IPS-18a (cell line): ENCODE data around the gene LCLAT1.

Experiments used
- H3K27ac ChIP-seq: one replicate; pipeline ENCODE4 v1.5.1; 2013; ENCODE audit warnings: low read length
- H3K27me3 ChIP-seq: one replicate; pipeline ENCODE4 v1.6.1; 2013; ENCODE audit warnings: mild to moderate bottlenecking, low read length; ENCODE audit not compliant: control insufficient read depth, insufficient read depth
- H3K36me3 ChIP-seq: one replicate; pipeline ENCODE4 v1.6.1; 2013; ENCODE audit warnings: low read depth, low read length; ENCODE audit not compliant: control insufficient read depth
- H3K4me1 ChIP-seq: one replicate; pipeline ENCODE4 v1.6.1; 2013; ENCODE audit warnings: low read depth, low read length; ENCODE audit not compliant: control insufficient read depth
- H3K4me3 ChIP-seq: one replicate; pipeline ENCODE4 v1.5.1; 2013; ENCODE audit warnings: low read length
- H3K9ac ChIP-seq: one replicate; pipeline ENCODE4 v1.6.1; 2013; ENCODE audit warnings: mild to moderate bottlenecking, low read length, moderate library complexity
- H3K9me3 ChIP-seq: one replicate; pipeline ENCODE4 v1.6.1; 2013; ENCODE audit warnings: low read depth, low read length; ENCODE audit not compliant: control insufficient read depth

LCLAT1 gene

DNA sequence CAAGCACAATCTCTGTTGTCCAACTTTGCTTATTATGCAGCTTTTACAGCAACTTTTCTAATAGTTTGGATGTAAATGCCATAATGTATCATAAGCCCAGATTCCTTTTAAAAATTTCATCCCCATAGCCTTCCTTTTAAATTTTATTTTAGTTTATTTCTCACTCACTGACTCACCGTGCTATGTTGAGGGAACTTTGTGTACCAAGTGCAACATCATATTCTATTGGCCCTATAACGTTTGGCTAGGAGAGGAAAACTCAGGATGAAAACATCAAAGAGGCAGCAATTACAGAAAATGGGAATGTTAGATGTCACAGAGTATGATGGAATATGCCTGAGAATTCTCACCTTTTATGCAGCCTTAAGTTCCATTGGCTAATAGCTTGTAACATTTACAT, 135.5 kb downstream of the LCLAT1 start:
- Histone ChIP-seq H3K9me3 (no peaks in the 10 kb centered on the region), H3K4me1 (peaks cover 20% of the 10 kb centered on the region), H3K9ac (no peak overlapping the region), H3K4me3 (no peak overlapping the region), H3K36me3 (no peaks in the 10 kb centered on the region), H3K27me3 (no peaks in the 10 kb centered on the region), H3K27ac (no peak overlapping the region)

DNA sequence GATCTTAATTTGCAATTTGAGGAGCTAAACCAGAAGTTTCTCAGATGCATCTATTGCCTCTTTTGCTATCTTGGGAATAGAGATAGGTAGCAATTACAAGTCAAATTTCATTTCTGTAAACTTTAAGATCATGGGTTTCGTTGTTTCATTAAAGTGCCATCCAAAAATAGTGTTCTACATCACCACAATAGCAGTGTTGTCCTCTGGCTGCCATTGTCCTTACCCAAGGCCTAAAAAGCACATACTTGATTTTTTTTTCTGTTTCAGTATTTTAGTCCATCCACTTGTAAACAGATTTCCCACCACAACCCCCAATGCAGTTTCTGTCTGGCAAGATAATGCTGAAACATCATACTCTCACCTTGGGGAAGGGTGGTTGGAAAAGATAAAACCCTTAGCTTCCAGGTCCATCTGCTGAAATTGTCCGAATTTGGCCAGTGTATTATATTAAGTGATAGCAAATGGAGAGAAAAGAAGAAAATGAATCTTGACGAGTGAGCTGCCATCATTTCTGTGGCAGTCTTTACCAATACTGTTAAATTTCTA, 136.2 kb downstream of the LCLAT1 start:
- no peak overlapping the region for H3K27ac ChIP-seq
- H3K9me3 ChIP-seq = no peaks in the 10 kb centered on the region
- H3K4me3 ChIP-seq = no peak overlapping the region
- peaks cover 19% of the 10 kb centered on the region for H3K4me1 ChIP-seq
- no peak overlapping the region for H3K9ac ChIP-seq
- no peaks in the 10 kb centered on the region for H3K36me3 ChIP-seq
- H3K27me3 ChIP-seq = no peaks in the 10 kb centered on the region

DNA sequence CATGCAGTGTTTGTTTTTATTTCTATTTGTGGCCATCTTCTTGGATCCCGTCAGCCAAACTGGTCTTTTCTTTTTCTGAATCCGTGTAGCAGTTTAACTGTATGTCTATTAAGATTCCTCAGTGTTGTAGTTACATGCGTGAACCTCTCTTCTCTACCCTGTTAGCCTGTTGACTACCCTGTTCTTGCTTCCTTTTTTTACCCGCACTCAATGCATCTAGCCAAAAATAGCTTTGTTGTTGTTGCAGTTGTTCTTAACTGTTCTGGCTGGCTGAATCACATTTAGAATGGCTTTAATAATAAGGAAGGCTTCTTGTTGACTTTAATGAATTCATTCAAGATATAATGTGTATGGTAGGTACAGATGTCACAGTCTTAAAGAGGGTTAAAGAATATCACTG, 137.1 kb downstream of the LCLAT1 start:
- Histone ChIP-seq H3K27me3 (no peaks in the 10 kb centered on the region), H3K4me3 (no peak overlapping the region), H3K9ac (no peak overlapping the region), H3K9me3 (no peaks in the 10 kb centered on the region), H3K27ac (no peak overlapping the region), H3K4me1 (peaks cover 14% of the 10 kb centered on the region), H3K36me3 (no peaks in the 10 kb centered on the region)

DNA sequence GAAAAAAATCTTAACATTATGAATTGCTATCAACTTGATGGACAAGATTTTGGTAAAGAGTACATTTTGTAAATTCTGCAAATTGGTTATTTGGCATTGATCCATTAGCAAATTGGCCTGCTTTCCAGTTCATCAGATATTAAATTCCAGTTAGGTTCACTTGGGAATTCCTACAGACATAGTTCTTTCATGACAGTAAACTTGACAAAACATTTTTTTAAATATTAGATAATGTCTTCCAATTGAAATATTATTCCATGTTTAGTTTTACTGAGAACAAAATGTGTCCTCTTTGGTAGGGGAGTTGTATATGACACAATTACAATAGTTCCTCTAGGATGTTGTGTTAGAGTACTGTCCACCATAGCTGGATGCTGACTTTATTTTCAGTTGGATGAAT, 141.9 kb downstream of the LCLAT1 start:
- H3K9ac ChIP-seq = no peak overlapping the region
- no peaks in the 10 kb centered on the region for H3K27me3 ChIP-seq
- no peaks in the 10 kb centered on the region for H3K4me1 ChIP-seq
- H3K27ac ChIP-seq = no peak overlapping the region
- H3K36me3 ChIP-seq = no peaks in the 10 kb centered on the region
- H3K9me3 ChIP-seq = no peaks in the 10 kb centered on the region
- H3K4me3 ChIP-seq = no peak overlapping the region

DNA sequence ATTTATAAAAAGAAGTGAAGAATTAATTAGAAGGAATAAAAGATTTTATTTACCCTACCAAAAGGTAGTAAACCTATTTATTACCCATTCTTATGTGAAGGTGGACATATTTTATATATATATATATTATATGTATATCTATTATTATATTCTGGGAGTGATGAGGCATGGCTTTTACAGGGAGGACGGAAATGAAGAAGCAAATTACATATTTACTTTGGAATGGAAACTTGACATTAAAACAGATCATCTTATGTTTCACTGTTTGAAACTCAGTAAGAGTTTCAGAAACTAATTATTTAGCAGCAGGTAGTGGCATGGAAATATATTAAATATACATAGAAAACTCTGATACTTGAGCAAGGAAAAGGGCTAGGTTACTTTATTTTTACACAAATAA, 143.4 kb downstream of the LCLAT1 start:
- Histone ChIP-seq H3K9ac (no peak overlapping the region), H3K4me3 (no peak overlapping the region), H3K4me1 (no peaks in the 10 kb centered on the region), H3K36me3 (no peaks in the 10 kb centered on the region), H3K27ac (no peak overlapping the region), H3K27me3 (no peaks in the 10 kb centered on the region), H3K9me3 (no peaks in the 10 kb centered on the region)

DNA sequence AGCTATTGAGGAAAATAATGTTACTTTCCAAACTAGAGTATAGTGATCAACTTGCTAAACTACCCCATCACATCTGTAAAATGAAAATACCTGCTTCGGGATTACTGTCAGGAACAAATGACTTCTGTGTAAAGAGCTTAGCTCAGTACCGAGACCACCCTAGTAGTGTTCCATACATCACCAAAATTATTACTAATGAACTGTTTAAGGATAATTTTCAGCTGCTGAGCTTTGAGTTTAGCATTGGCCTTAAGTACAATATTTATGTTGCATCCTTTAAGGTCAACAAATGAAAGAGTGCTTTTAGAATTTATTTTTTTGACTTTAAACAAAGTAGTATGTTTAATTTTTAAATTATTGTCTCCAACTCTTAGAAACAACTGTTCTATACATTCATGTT, 144.1 kb downstream of the LCLAT1 start:
- Histone ChIP-seq H3K27ac (no peak overlapping the region), H3K27me3 (no peaks in the 10 kb centered on the region), H3K9ac (no peak overlapping the region), H3K36me3 (no peaks in the 10 kb centered on the region), H3K9me3 (no peaks in the 10 kb centered on the region), H3K4me3 (no peak overlapping the region), H3K4me1 (no peaks in the 10 kb centered on the region)

DNA sequence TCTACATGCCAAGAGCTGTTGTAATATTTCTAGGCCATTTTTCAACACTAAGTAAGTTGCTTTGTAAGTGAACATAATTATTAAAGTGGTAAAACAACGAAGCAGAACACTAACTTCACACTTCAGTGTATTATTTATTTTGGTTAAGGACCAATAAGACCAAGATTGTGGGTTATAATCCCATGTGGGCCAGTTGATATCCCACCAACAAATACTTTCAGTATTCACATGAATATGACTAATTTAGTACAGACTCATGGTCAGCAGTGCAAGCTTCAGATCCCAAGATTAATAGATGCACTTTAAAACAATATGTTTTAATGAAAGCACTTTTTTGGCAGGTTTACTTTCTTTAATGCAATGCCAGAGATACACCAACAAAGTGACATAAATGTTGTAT, 154.3 kb downstream of the LCLAT1 start:
- no peaks in the 10 kb centered on the region for H3K9me3 ChIP-seq
- H3K27ac ChIP-seq = no peak overlapping the region
- peaks cover 16% of the 10 kb centered on the region for H3K4me1 ChIP-seq
- H3K27me3 ChIP-seq = no peaks in the 10 kb centered on the region
- H3K4me3 ChIP-seq = no peak overlapping the region
- H3K9ac ChIP-seq = no peak overlapping the region
- no peaks in the 10 kb centered on the region for H3K36me3 ChIP-seq

DNA sequence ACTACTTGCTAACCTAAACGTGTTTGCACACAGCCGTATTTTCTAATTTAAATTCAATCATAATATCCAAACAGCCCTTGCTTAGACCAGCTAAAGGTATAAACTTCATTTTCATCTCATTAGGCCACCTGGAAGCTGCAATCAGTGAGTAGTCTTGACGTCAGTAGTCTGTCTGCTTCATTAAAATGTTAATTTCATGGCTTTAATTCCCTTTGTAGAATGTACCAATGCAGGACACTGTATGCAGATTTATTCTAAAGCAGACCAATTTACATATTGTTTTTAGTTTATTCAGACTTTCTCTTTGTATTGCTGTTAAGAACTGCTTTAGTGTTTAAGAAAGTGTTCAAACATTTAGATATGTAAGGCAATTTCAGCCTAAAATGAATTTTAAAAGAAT, 158.2 kb downstream of the LCLAT1 start:
- H3K4me3 ChIP-seq = no peak overlapping the region
- no peaks in the 10 kb centered on the region for H3K27me3 ChIP-seq
- peaks cover 16% of the 10 kb centered on the region for H3K4me1 ChIP-seq
- no peaks in the 10 kb centered on the region for H3K36me3 ChIP-seq
- no peaks in the 10 kb centered on the region for H3K9me3 ChIP-seq
- no peak overlapping the region for H3K9ac ChIP-seq
- H3K27ac ChIP-seq = no peak overlapping the region

DNA sequence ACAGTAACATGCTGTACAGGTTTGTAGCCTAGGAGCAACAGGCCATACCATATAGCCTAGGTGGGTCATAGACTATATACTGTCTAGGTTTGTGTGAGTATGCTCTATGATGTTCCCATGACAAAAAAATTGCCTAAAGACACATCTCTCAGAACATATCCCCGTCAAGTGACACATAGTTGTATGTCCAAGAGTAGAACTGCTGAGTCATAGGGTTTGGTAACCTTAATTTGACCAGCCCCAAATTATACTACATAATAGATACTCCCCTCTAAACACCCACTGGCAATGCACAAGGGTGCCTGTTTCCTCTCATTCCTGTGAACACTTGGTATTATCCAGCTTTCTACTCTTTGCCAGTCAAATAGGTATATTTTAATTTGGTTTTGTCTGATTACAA, 161.6 kb downstream of the LCLAT1 start:
- no peaks in the 10 kb centered on the region for H3K9me3 ChIP-seq
- H3K27me3 ChIP-seq = no peaks in the 10 kb centered on the region
- no peak overlapping the region for H3K9ac ChIP-seq
- no peak overlapping the region for H3K4me3 ChIP-seq
- peaks cover 21% of the 10 kb centered on the region for H3K4me1 ChIP-seq
- no peaks in the 10 kb centered on the region for H3K36me3 ChIP-seq
- no peak overlapping the region for H3K27ac ChIP-seq

DNA sequence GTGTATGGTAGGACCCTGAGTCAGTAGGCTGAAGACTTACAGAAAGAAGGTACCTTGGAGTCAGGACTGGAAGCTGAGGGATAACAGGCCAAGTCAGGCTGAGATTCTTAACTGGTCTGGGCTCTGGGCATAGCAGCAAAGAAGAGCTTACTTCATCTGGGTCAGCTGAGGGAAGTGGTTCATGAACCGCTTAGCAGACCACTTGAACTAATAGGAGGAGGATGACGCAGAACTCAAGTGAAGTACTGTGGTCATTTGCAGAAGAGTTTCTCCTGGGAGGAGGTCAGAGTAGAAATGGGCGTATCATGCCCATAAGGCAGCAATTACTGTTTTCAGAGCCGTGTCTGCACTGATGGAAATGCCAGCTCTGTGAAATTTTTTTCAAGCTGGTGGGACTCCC, 164.5 kb downstream of the LCLAT1 start:
- H3K27me3 ChIP-seq = no peaks in the 10 kb centered on the region
- peaks cover 14% of the 10 kb centered on the region for H3K4me1 ChIP-seq
- no peak overlapping the region for H3K9ac ChIP-seq
- no peak overlapping the region for H3K27ac ChIP-seq
- H3K9me3 ChIP-seq = no peaks in the 10 kb centered on the region
- no peak overlapping the region for H3K4me3 ChIP-seq
- H3K36me3 ChIP-seq = no peaks in the 10 kb centered on the region

DNA sequence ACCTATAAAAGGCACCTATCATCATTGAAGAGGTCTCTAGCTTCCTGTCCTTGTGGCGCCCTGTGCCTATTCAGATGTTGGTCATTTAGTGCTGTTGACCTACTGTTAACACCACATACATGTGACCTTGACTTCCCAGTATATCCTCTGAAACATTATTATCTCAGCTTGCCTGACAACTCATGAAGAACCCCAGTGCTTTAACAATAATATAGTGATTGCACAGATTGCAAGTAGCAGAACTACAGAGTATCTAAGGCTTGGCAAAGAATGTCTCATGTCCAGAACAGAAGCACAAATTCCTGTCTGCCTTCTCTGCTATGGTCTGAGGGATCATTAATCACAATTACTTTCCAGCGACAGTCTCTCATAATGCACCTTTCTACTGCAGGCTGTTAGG, 165.3 kb downstream of the LCLAT1 start:
- Histone ChIP-seq H3K9me3 (no peaks in the 10 kb centered on the region), H3K27me3 (no peaks in the 10 kb centered on the region), H3K4me3 (no peak overlapping the region), H3K9ac (no peak overlapping the region), H3K36me3 (no peaks in the 10 kb centered on the region), H3K4me1 (peaks cover 14% of the 10 kb centered on the region), H3K27ac (no peak overlapping the region)

DNA sequence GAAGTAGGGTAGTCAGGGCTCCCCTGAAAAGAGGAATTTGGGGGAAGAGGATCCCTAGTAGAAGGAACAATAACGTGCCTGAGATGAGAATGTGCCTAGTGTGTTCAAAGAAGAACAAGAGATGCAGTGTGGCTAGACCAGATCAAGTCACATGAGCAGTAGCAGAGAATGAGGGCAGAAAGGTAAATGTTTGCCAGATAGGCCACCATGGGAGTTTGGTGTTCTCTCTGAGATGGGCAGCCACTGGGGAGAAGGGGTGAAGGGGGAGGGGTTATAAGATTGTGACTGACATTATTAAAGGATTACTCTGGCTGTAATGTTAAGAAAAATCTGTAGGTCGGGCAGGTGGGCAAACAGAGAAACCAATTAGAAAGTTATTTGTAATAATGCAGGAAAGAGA, 166.0 kb downstream of the LCLAT1 start:
- Histone ChIP-seq H3K36me3 (no peaks in the 10 kb centered on the region), H3K9ac (no peak overlapping the region), H3K27me3 (no peaks in the 10 kb centered on the region), H3K4me1 (peaks cover 14% of the 10 kb centered on the region), H3K27ac (peak overlapping the region; percentile 81), H3K4me3 (no peak overlapping the region), H3K9me3 (no peaks in the 10 kb centered on the region)
